GM19438 (cell line): ENCODE measurements around the gene SUPT4H1.

Experiments
- ATAC-seq: cut with Tn5 transposase; IDR thresholded peaks from one replicate; pipeline ENCODE4 v1.9.1; 2021; ENCODE audit warnings: low read depth; ENCODE audit not compliant: unreplicated experiment

The SUPT4H1 gene

DNA sequence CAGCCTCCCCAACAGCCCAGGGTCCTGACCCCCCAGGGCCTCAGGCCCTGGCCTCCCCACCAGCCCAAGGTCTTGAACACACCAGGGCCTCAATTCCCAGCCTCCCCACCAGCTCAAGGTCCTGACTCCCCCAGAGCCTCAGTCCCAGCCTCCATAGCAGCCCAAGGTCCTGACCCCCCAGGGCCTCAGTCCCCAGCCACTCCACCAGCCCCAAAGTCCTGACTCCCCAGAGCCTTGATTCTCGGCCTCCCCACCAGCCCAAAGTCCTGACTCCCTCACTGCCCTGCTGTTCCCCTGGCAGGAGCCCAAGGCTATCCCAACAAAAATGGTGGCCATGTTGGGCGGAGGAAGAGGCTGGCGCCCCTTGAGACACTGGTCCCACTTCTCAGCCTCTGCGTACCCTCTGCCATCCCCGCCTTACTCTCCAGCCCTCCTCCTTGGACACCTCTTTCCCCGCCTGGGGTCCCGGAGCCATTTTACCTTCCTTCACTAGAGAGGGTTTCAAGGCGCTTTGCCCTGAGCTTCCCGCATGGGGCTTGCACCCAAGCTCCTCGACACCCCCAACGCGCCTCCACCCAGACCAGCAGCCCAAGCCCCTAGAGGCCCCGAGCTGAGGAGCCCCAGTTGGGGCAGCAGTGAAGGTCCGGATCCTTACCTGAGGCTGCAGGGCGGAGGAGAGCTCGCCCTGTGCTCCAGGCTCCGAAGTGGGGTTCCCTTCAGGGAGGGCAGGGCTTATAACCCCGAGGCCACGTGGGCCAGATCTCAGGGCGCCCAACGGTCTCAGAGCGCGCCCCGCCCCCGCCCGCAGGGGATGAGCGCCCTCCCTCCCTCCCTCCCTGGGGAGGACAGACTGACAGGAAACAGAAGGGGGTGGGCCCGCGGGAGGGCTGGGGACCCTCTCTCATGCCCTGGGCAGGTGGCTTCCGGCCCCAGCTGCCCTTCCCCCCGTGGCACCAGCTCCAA, 19.9 kb downstream of the SUPT4H1 start:
- no peak for ATAC-seq

- ATAC-seq, result no peak
These were observed 20.8 kb downstream of the SUPT4H1 start for GRCh38 chr17:58330997-58331814.

DNA sequence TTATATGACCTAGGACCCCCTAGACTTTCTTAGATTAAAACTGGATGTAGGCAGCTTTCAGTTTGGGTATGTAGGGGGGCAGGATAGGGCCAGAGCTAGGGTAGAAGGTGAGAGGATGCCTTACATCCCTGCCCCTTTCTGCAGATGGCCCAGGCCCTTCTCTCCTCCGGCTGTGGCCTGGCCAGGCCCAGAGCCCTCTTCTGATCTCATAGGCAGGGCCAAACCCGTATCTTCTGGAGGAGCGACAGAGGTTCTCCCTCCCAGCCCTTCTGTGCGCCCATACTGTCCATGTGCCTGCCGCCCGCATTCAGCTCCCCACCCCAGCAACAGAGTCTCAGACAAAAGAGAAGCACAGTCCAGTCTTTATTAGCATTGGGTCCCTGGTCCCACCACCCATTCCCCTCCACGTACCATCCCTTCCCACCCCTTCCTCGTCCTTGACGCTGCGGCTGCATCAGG, 21.4 kb downstream of the SUPT4H1 start:
- ATAC-seq, result no peak

DNA sequence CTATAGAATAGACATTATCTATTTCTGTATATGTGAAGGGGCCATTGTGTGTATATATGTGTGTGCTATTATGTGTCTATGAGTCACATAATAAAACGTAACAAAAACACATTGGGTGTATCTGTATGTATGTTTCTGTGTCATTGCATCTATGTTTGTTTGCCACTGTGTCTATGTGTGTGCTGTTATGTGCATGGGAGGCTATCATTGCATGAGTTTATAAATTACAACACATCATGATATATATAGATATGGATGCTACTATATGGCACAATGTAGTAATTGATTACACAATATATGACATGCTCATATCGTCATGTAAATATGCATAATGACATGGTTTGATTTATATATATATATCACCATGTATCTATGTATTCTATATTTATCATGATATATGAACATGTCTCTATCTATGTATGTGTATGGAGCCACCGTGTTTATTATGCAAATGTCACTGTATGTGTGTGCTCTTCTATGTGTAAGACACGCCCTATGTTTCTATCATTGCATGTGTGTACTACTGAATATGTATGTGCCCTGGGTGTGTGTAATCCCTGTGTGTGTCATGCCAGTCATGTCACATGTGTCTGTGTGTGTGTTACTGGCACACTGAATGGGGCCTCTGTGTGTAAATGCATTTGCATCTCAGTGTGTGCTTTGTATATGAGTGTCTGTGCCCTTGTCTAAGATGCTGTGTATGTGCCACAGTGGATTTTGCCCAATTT, 22.0 kb downstream of the SUPT4H1 start:
- ATAC-seq, result no peak

DNA sequence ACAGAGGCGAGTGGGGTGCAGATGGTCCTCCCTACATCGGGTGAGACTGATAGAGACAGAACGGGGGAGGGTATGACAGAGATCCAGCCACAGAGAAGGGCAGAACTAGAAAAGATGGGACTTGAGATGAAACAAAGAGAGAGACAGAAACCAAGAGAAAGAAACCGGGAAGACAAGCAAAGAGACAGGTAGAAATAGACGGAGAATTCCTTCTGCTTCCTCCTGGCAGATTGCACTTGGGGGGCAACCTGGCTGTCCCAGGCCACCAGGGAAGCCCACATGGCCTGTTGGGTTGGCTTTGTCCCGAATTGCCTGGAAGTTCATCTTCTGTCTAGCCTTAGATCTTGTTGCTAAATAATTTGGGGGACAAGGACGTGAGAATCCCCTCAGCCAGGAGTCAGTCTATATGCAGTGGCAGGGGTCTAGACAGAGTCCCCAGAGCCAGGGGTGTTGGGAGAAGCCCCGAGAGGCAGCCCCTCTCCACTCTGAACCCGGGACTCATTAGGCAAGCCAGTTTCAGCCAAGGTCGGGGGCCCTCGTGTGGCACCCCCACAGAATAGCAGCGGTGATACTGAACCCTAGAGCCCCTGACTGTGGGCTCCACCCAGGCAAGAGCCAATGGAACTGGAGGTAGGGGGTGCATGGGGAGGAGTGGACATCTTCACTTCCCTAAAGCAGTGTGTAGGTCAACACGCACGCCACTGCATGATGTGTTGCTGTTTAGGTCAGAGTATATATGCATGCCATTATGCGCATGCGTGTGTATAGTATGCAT, 22.8 kb downstream of the SUPT4H1 start:
- peak; percentile 37 for ATAC-seq

DNA sequence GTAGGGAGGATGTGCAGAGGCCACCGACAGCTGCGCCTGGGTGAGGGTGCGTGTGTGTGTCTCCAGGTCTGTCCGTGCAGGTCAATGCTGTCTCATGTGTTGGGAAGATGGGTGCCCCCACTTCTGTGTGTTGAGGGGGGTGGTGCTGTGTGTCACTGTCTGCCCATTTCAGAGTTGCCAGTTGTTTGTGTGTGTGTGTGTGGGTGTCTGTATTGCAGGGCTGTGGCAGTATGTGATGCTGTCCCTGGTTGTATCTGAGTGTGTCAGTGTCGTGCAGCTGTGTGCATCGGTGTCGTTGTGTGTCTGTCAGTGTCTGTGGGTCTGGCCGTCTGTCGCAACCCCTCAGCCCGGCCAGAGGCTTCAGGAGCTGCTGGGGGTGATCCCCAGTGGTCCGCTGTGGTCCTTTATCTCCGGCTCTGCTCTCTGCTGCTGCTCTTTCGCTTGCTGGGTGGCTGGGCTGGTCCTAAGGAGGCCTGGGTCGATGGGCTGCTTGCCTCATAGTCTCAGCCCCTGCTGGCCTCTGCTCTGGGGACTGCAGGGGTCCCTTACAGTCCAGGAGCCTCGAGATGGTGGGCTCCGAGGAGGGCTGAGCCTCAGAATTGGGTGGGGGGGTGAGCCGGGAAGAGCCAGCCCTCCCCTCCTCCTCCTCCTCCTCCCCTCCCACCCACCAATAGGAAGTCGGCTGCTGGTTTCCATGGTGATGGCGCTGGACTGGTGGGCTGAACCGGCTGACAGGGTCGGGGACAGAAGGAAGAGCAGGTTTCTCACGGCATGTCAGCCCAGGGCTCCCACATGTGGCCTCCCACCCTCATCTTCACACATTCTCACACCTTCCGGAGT, 23.6 kb downstream of the SUPT4H1 start, which contains the start of gene TSPOAP1:
Gene TSPOAP1 (minus strand): TSS at position 601 of the 840 bp plus-strand sequence. CDS start 875 bp downstream, outside the sequence.
- peak; percentile 19 for ATAC-seq

DNA sequence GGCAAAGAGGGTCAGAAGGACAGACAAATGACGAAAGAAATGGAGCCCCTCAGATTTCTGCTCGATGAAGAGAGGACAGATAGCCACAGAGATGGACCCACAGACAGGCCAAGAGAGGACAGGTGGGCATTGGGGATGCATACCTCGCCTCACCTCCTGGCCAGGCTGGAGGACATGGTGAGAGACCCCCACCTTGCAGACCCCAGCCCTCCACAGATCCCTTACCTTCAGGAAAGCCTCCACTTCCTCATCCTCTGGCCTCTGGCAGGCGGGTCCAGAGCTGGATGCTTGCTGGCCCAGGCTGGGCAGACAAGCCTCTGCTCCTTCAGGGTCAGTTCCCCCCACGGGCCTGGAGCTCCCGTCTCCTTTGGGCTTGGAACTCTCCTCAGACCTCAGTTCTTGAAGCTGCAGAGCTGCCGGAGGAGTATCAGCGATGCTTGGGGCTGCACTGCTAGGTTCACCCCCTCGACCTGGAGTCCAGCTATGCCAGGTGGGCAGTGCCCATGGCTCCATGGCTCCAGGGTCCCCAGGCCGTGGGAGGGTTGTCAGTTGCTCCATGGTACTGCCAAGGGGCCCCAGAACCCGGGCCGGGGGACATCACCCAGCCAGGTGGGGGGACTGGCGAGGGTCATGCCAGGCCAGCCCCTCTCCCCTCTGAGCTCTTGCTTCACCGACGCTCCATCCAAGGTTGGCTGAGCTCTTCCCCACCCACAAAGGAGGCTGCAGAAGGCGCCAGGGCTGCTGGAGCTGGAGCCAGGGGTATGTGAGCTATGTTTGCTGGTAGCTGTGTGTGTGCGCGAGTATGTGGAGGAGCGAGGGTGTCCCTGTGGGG, 24.4 kb downstream of the SUPT4H1 start:
- no peak for ATAC-seq

GRCh38 chr17:58326609-58327362, 25.2 kb downstream of the SUPT4H1 start:
- no peak for ATAC-seq

DNA sequence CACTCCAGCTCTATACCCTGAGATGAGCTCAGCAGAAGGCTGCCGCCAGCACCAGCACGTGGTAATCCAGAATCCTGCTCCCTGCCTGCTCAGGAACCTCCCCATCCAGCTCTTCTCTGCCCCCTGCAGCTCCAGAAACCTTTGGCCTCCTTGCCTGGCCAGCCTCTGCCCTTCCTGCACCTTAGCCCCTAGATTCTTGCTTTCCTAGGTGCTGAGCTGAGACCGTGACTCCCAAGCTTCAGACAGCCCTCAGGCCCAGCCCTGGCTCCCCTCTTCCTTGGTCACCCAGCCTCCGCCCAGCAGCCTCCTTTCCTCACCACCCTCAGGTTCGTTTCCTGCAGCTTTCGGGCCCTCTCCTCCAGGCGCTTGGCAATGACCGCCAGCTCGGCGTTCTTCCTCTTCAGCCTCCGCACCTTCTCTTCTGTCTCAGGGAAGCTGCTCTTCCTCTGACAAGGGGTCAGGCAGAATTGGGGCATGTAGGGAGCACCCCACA, 26.0 kb downstream of the SUPT4H1 start:
- no peak for ATAC-seq

DNA sequence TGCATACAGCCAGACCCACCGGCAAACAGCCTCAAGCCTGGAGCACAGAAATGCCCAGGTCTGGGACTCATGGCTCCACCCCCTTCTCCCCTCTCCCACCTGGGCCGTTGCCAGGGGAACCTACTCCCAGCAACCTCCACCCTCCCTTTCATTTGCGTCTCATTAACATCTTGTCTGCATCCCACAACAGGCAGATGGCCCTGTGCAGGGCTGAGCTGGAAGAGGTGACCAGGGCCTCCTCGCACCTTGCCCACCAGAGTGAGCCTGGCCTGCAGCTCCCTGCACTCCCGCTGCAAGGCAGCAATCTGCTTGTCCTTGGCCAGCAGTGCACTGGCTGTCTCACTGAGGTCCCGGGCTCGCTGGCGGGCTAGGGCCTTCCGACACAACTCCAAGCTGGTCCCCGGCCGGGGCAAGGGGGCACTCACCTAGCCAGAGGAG, 26.7 kb downstream of the SUPT4H1 start:
- no peak for ATAC-seq

GRCh38 chr17:58324409-58325288, 27.4 kb downstream of the SUPT4H1 start:
- ATAC-seq, result no peak

DNA sequence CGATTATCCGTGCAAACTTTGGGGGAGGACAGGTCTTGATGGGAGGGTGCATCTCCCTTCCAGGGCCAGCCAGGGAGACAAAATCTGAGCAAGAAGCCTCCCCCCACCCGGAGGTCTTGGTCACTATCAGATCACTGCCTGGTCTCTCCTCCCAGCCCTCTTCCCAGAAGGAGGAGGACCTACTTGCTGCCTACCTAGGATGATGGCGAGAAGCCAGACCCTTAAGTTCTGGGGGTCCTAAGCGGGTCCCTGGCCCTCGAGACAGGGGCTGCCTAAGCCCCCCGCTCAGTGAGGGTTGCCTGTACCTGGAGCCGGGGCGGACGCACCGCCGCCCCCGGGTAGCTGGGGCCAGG, 28.0 kb downstream of the SUPT4H1 start:
- no peak for ATAC-seq

DNA sequence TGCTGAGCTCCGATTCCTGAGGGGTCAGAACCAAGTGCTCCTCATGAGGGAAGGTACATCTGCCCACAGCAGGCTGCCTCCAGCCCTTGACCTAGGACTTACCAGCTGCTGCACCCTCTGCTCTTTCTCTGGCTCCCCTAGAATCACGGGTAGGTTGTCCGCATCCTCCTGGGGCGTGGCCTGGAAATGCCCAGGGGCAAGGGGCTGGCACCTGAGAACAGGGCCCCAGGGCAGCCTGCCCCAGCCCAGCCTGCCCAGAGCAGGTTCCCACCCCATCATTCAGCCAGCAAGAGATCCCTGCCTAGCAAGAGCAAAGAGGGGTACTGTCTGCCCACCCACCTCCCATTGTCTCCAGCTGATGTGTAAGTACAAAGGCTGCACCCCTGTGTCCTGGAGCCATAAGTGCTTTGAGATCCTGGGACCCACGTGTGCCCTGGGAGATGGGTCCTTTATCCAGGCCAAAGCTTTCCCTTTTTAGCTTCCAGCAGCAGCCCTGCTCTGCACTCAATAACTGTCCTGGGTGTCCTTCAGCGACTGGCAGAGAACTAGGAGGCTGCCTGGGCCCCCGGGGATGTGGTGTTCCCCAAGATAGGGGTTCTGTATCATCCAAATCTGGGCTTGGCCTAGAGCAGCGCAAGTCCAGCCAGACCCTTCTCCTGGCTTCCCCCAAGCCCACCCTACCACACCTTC, 28.5 kb downstream of the SUPT4H1 start:
- ATAC-seq, result no peak

GRCh38 chr17:58322581-58323185, 29.3 kb downstream of the SUPT4H1 start:
- ATAC-seq, result no peak
